GM19099 (cell line): Measurements from ENCODE around the gene SMPX.

Experiments
- POLR2A ChIP-seq: IDR thresholded peaks from 3 replicates; pipeline ENCODE4 v1.6.1; 2011; ENCODE audit warnings: low read depth; ENCODE audit not compliant: insufficient read length; ENCODE audit errors: extremely low read depth

The SMPX gene

GRCh38 chrX:21747558-21747957 lies 10.4 kb downstream of the SMPX start:
- no peak for TF ChIP-seq POLR2A

GRCh38 chrX:21745756-21746155 lies 12.2 kb downstream of the SMPX start:
- no peak for TF ChIP-seq POLR2A

- no peak for TF ChIP-seq POLR2A
Measured at GRCh38 chrX:21744721-21745120, 13.2 kb downstream of the SMPX start.

- TF ChIP-seq POLR2A = no peak
Measured at GRCh38 chrX:21744060-21744459, 13.9 kb downstream of the SMPX start.

- no peak for TF ChIP-seq POLR2A
Measured at GRCh38 chrX:21741869-21742701, 15.8 kb downstream of the SMPX start.

- TF ChIP-seq POLR2A = no peak
Measured at GRCh38 chrX:21741364-21741763, 16.6 kb downstream of the SMPX start.

GRCh38 chrX:21740329-21741274 lies 17.3 kb downstream of the SMPX start:
- TF ChIP-seq POLR2A = no peak

GRCh38 chrX:21738950-21739287 lies 19.0 kb downstream of the SMPX start:
- TF ChIP-seq POLR2A = no peak

- no peak for TF ChIP-seq POLR2A
Measured at GRCh38 chrX:21738210-21738949, 19.5 kb downstream of the SMPX start.

- TF ChIP-seq POLR2A = no peak
Measured at GRCh38 chrX:21735768-21736127, 22.2 kb downstream of the SMPX start.

GRCh38 chrX:21735038-21735767 lies 22.7 kb downstream of the SMPX start:
- no peak for TF ChIP-seq POLR2A

GRCh38 chrX:21734175-21734574 lies 23.7 kb downstream of the SMPX start:
- no peak for TF ChIP-seq POLR2A

- no peak for TF ChIP-seq POLR2A
Measured at GRCh38 chrX:21733705-21734104, 24.2 kb downstream of the SMPX start.

- no peak for TF ChIP-seq POLR2A
Measured at GRCh38 chrX:21730026-21730425, 27.9 kb downstream of the SMPX start.
